ENCODE measurements around the gene TTC7B.

DNA sequence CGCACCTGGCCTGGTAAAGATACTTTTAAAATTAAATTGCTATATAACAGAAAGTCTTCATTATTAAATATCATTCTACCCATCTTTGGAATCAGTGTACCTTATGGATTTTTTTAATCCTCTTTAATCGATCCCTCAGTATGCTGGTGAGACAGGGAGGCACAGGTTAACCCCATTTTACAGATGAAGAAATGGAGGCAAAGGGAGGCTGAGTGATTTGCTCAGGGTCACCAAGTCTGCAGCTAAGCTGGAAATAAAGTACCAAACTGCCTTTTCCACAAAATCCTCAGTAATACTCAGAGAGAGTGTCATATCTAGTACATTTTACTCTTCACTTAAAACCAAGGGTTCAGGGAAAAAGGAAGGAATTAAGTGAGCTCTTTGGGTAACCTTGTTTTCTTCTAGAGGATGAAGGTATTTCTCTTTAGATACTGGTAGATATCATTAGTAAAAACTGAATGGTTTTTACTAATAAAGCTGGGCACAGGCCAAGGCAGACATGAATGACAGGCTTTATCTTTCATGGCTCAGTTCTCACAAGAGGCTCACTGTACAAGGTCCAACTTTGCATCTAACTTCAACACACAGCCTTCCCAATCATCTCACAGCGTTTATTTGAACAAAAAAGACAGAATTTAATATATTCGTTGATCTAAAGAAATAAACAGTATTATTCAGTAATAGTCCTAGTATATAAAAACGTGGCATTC lies 35.3 kb upstream of the TTC7B start:
- TF ChIP-seq, protein P1, sequence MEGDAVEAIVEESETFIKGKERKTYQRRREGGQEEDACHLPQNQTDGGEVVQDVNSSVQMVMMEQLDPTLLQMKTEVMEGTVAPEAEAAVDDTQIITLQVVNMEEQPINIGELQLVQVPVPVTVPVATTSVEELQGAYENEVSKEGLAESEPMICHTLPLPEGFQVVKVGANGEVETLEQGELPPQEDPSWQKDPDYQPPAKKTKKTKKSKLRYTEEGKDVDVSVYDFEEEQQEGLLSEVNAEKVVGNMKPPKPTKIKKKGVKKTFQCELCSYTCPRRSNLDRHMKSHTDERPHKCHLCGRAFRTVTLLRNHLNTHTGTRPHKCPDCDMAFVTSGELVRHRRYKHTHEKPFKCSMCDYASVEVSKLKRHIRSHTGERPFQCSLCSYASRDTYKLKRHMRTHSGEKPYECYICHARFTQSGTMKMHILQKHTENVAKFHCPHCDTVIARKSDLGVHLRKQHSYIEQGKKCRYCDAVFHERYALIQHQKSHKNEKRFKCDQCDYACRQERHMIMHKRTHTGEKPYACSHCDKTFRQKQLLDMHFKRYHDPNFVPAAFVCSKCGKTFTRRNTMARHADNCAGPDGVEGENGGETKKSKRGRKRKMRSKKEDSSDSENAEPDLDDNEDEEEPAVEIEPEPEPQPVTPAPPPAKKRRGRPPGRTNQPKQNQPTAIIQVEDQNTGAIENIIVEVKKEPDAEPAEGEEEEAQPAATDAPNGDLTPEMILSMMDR (IDR thresholded peaks at IDR 0.05; ENCODE audit: insufficient read depth, low read length) = no peak
- TF ChIP-seq POLR2AphosphoS5 (IDR thresholded peaks at IDR 0.05; ENCODE audit: low read depth) = no peak

Measured in HL-60 (cell line).